VCaP (cell line): ENCODE results near the gene FAR2.

ENCODE experiments used
- H3K27ac ChIP-seq: fragments of 450-650 bp; 2 replicates; pipeline ENCODE4 v1.5.1; 2017
- CTCF ChIP-seq: fragments of 450-650 bp; conservative IDR thresholded peaks from 2 replicates; pipeline ENCODE4 v1.5.1; 2017; ENCODE audit warnings: mild to moderate bottlenecking, moderate library complexity

FAR2 gene

GRCh38 chr12:29329411-29329810, 180.3 kb downstream of the FAR2 start:
- no peak overlapping the region for H3K27ac ChIP-seq
- TF ChIP-seq CTCF = no peak

GRCh38 chr12:29333178-29333577, 184.1 kb downstream of the FAR2 start:
- TF ChIP-seq CTCF = no peak
- no peak overlapping the region for H3K27ac ChIP-seq

- no peak overlapping the region for H3K27ac ChIP-seq
- no peak for TF ChIP-seq CTCF
Measured at GRCh38 chr12:29334937-29335336, 185.9 kb downstream of the FAR2 start.

- H3K27ac ChIP-seq = no peak overlapping the region
- TF ChIP-seq CTCF = no peak
Measured at GRCh38 chr12:29337325-29337724, 188.2 kb downstream of the FAR2 start.

- H3K27ac ChIP-seq = no peak overlapping the region
- TF ChIP-seq CTCF = no peak
Measured at GRCh38 chr12:29343022-29343799, 194.1 kb downstream of the FAR2 start.

GRCh38 chr12:29346769-29347421, 197.8 kb downstream of the FAR2 start:
- H3K27ac ChIP-seq = no peak overlapping the region
- TF ChIP-seq CTCF = no peak

GRCh38 chr12:29350080-29350479, 201.0 kb downstream of the FAR2 start:
- no peak overlapping the region for H3K27ac ChIP-seq
- no peak for TF ChIP-seq CTCF
